H1 (cell line): ENCODE data around the gene BRME1. TPM values are rescaled to one million over a fixed set of nuclear protein-coding genes. Genes with fewer than 3 reads are reported as not detected.

ENCODE experiments used
- CTCF ChIA-PET: fragments of 300-600 bp; sonication (Branson Sonifier 250); formaldehyde crosslinking; loops from one replicate; lab custom pipeline; 2021; ENCODE audit not compliant: partially characterized antibody; lab: Charles Lee
- POLR2A ChIA-PET: fragments of 300-600 bp; sonication (Branson Sonifier 250); formaldehyde crosslinking; loops from one replicate; lab custom pipeline; 2021; ENCODE audit warnings: inconsistent platforms; ENCODE audit not compliant: partially characterized antibody; lab: Charles Lee
- DNase-seq, 2 experiments: peaks; one replicate each; pipeline versions ENCODE4 v3.0.0 to v3.0.0-alpha.2; 2010 to 2022; ENCODE audit warnings: low spot score in 2 of 2, low read depth in 1 of 2, mixed read lengths in 1 of 2
- FAIRE-seq: peaks from 2 replicates; lab custom pipeline; 2011; peaks lifted over from hg19 to GRCh38; lab: Jason Lieb, UNC
- H2AFZ ChIP-seq: 2 replicates; pipeline ENCODE4 v1.8.1; 2012; ENCODE audit warnings: low read length, inconsistent platforms
- H2AK5ac ChIP-seq: 2 replicates; pipeline ENCODE4 v1.6.1; 2013; ENCODE audit warnings: low read depth, low read length
- H2BK120ac ChIP-seq: replicated peaks from 2 replicates; pipeline ENCODE3; 2013; ENCODE audit warnings: low read depth, low read length, inconsistent platforms
- H2BK12ac ChIP-seq: 2 replicates; pipeline ENCODE4 v1.6.1; 2013; ENCODE audit warnings: low read depth, low read length
- H2BK15ac ChIP-seq: 2 replicates; pipeline ENCODE4 v1.6.1; 2013; ENCODE audit warnings: low read length
- H2BK20ac ChIP-seq: 2 replicates; pipeline ENCODE4 v1.6.1; 2013; ENCODE audit warnings: low read length
- H2BK5ac ChIP-seq: 2 replicates; pipeline ENCODE4 v1.6.1; 2013; ENCODE audit warnings: low read depth, low read length
- H3K14ac ChIP-seq: 2 replicates; pipeline ENCODE4 v1.6.1; 2013; ENCODE audit warnings: inconsistent platforms; ENCODE audit not compliant: insufficient read length
- H3K18ac ChIP-seq: 2 replicates; pipeline ENCODE4 v1.6.1; 2013; ENCODE audit warnings: low read length; ENCODE audit errors: extremely low read depth
- H3K23ac ChIP-seq: 2 replicates; pipeline ENCODE4 v1.6.1; 2013; ENCODE audit warnings: inconsistent platforms; ENCODE audit not compliant: insufficient read length
- H3K23me2 ChIP-seq: 2 replicates; pipeline ENCODE4 v1.6.1; 2013; ENCODE audit warnings: low read depth, low read length
- H3K27ac ChIP-seq: 2 replicates; pipeline ENCODE4 v1.6.1; 2011; ENCODE audit warnings: low read depth, low read length, inconsistent platforms
- H3K27me3 ChIP-seq, 4 experiments: replicated peaks in 1 of 4; 1 replicate in 1 of 4; 2 replicates in 3 of 4; pipeline versions ENCODE4 v1.6.1 to v1.8.1; 2011 to 2013; ENCODE audit warnings: low read length in 3 of 4, mild to moderate bottlenecking in 3 of 4, inconsistent platforms in 2 of 4, mixed read lengths in 2 of 4, moderate library complexity in 1 of 4; ENCODE audit not compliant: control insufficient read depth in 3 of 4, insufficient read depth in 3 of 4; ENCODE audit errors: extremely low read depth in 1 of 4
- H3K36me3 ChIP-seq, 4 experiments: 2 replicates each; pipeline versions ENCODE4 v1.6.1 to v1.8.1; 2011 to 2013; ENCODE audit warnings: mild to moderate bottlenecking in 4 of 4, low read length in 3 of 4, moderate library complexity in 2 of 4, control low read depth in 1 of 4, inconsistent platforms in 1 of 4; ENCODE audit not compliant: insufficient read depth in 4 of 4, control insufficient read depth in 2 of 4
- H3K4ac ChIP-seq: replicated peaks from 2 replicates; pipeline ENCODE3; 2013; ENCODE audit warnings: low read length, low read depth, mixed read lengths, inconsistent platforms; ENCODE audit not compliant: insufficient read length
- H3K4me1 ChIP-seq, 4 experiments: replicated peaks in 1 of 4; 1 replicate in 1 of 4; 2 replicates in 3 of 4; pipeline versions ENCODE4 v1.6.1 to v1.8.1; 2011 to 2013; ENCODE audit warnings: low read length in 3 of 4, inconsistent platforms in 2 of 4, mixed read lengths in 1 of 4; ENCODE audit not compliant: insufficient read depth in 4 of 4, control insufficient read depth in 3 of 4
- H3K4me2 ChIP-seq, 2 experiments: 2 replicates each; pipeline versions ENCODE4 v1.6.1 to v1.8.1; 2011 to 2013; ENCODE audit warnings: low read depth in 2 of 2, low read length in 2 of 2, control low read depth in 1 of 2, inconsistent platforms in 1 of 2, mild to moderate bottlenecking in 1 of 2; ENCODE audit not compliant: insufficient read depth in 1 of 2
- H3K4me3 ChIP-seq, 4 experiments: fragments of 200-600, 300-600 bp in 1 of 4; sonication (generic), shearing (Covaris generic), sonication (Bioruptor Twin) in 1 of 4; 2 replicates each; pipeline versions ENCODE4 v1.5.1 to v1.8.1; 2011 to 2016; ENCODE audit warnings: low read length in 4 of 4, low read depth in 3 of 4, control low read depth in 2 of 4, inconsistent platforms in 2 of 4, mild to moderate bottlenecking in 2 of 4, mixed read lengths in 1 of 4, moderate library complexity in 1 of 4; ENCODE audit not compliant: insufficient read depth in 2 of 4; ENCODE audit errors: extremely low read depth in 1 of 4
- H3K56ac ChIP-seq: replicated peaks from 2 replicates; pipeline ENCODE3; 2013; ENCODE audit warnings: low read depth, mild to moderate bottlenecking, mixed read lengths, low read length, inconsistent platforms; ENCODE audit not compliant: insufficient read length
- H3K79me1 ChIP-seq: 2 replicates; pipeline ENCODE4 v1.6.1; 2013; ENCODE audit warnings: low read depth, low read length, control low read depth
- H3K79me2 ChIP-seq, 2 experiments: 2 replicates each; pipeline versions ENCODE4 v1.6.1 to v1.8.1; 2012 to 2013; ENCODE audit warnings: low read length in 2 of 2, mild to moderate bottlenecking in 2 of 2, inconsistent platforms in 1 of 2; ENCODE audit not compliant: insufficient read depth in 2 of 2, control insufficient read depth in 1 of 2
- H3K9ac ChIP-seq, 4 experiments: replicated peaks in 1 of 4; 1 replicate in 1 of 4; 2 replicates in 3 of 4; pipeline versions ENCODE4 v1.6.1 to v1.8.1; 2011 to 2013; ENCODE audit warnings: low read depth in 3 of 4, low read length in 3 of 4, control low read depth in 2 of 4, mild to moderate bottlenecking in 2 of 4, moderate library complexity in 2 of 4, inconsistent platforms in 1 of 4; ENCODE audit errors: extremely low read depth in 1 of 4
- H3K9me3 ChIP-seq, 2 experiments: 2 replicates each; pipeline versions ENCODE4 v1.6.1 to v1.8.1; 2012 to 2013; ENCODE audit warnings: mild to moderate bottlenecking in 2 of 2, moderate library complexity in 2 of 2, control low read depth in 1 of 2, inconsistent platforms in 1 of 2, low read depth in 1 of 2, low read length in 1 of 2, mixed read lengths in 1 of 2; ENCODE audit not compliant: insufficient read depth in 2 of 2
- H4K20me1 ChIP-seq, 2 experiments: replicated peaks in 1 of 2; 2 replicates each; pipeline versions ENCODE3 to v1.8.1; 2011 to 2013; ENCODE audit warnings: inconsistent platforms in 2 of 2, low read length in 2 of 2, mild to moderate bottlenecking in 1 of 2; ENCODE audit not compliant: insufficient read depth in 2 of 2, control insufficient read depth in 1 of 2
- H4K5ac ChIP-seq: 2 replicates; pipeline ENCODE4 v1.6.1; 2013; ENCODE audit warnings: low read length, low read depth, mixed read lengths, inconsistent platforms; ENCODE audit not compliant: insufficient read length
- H4K8ac ChIP-seq: 2 replicates; pipeline ENCODE4 v1.8.0; 2013; ENCODE audit warnings: mild to moderate bottlenecking, moderate library complexity, low read length, inconsistent platforms; ENCODE audit not compliant: insufficient read depth; ENCODE audit errors: extremely low read depth
- H4K91ac ChIP-seq: replicated peaks from 2 replicates; pipeline ENCODE3; 2013; ENCODE audit warnings: low read length, mixed read lengths, inconsistent platforms; ENCODE audit not compliant: insufficient read length
- RNF2 ChIP-seq: fragments of 200-900, 300-1000 bp; sonication (generic); IDR thresholded peaks from 2 replicates; pipeline ENCODE4 v1.7.1; 2016; ENCODE audit warnings: borderline replicate concordance, low read depth, mild to moderate bottlenecking, antibody characterized with exemption, low read length; ENCODE audit not compliant: poor library complexity, severe bottlenecking; ENCODE audit errors: missing control alignments
- SUZ12 ChIP-seq: fragments of 200-600 bp; sonication (generic); IDR thresholded peaks from 2 replicates; pipeline ENCODE4 v1.6.1; 2012; ENCODE audit warnings: mild to moderate bottlenecking, inconsistent platforms, low read length, moderate library complexity, mixed read lengths
- WGBS, 2 experiments: shearing (Covaris generic) in 1 of 2; methylation state at CpG; one replicate each; pipeline versions ENCODE4 v1.1.6 to v1.1.7; 2013 to 2015; ENCODE audit warnings: low lambda C conversion rate in 2 of 2, mixed read lengths in 2 of 2, inconsistent platforms in 1 of 2, low coverage in 1 of 2, missing lambda C conversion rate in 1 of 2; ENCODE audit not compliant: insufficient replicate concordance in 2 of 2, insufficient coverage in 1 of 2, insufficient read length in 1 of 2; ENCODE audit errors: extremely low coverage in 1 of 2, missing lambda C conversion rate in 1 of 2; 5-methylcytosine and 5-hydroxymethylcytosine counted together
- polyA plus RNA-seq, 7 experiments: library from polyadenylated mRNA; depleted of rRNA in 3 of 7; stranded (reverse) in 5 of 7; unstranded in 2 of 7; fragments of >200 nt in 5 of 7; fragments of 200-250 nt in 2 of 7; gene quantifications; 1 replicate in 5 of 7; 2 replicates in 1 of 7; 4 replicates in 1 of 7; pipeline versions ENCODE4 v1.2.1 to v1.2.3, GENCODE V29; 2011 to 2013; ENCODE audit warnings: missing spikeins in 2 of 7, mixed read lengths in 2 of 7
- total RNA-seq: library from RNA; stranded (reverse); fragmentation: NEBNext Ultra II Directional; extraction: Animal tissue kit (Norgen Biotek cat#: 25700); gene quantifications from 2 replicates; pipeline ENCODE4 v1.2.1, GENCODE V29; 2021

BRME1 gene
- total and polyA plus RNA-seq, 2 of the 8 experiments (the other 6 are each of a cell fraction or from before 2014, with no cell fraction given): 4.6 to 4.7 TPM

- Histone ChIP-seq H3K56ac (peak overlapping the region; percentile 95), H3K9ac (peak overlapping the region; percentile 82 to 95 (median 92)), H4K8ac (peak overlapping the region; percentile 100), H2BK5ac (peak overlapping the region; percentile 99), H4K91ac (peak overlapping the region; percentile 92), H3K27me3 (no peaks in the 10 kb centered on the region), H2AFZ (no peak overlapping the region), H3K4me1 (peaks cover 6 to 38% (median 30%) of the 10 kb centered on the region in 4 experiments), H3K18ac (peak overlapping the region; percentile 99), H2BK120ac (peak overlapping the region; percentile 91), H2BK20ac (no peak overlapping the region; the same call in 1 of the 2 replicates), H4K20me1 (no peaks in the 10 kb centered on the region), H3K23me2 (peaks cover 17% of the 10 kb centered on the region; the same call in 1 of the 2 replicates), H2BK15ac (0 out of 2 replicates have a peak overlapping the region, but pooled peaks have one; percentile 61), H3K4me3 (peak overlapping the region; percentile 52 to 78 (median 64)), H3K4ac (peak overlapping the region; percentile 98), H4K5ac (peak overlapping the region; percentile 93), H2BK12ac (peak overlapping the region; percentile 98), H3K14ac (no peak overlapping the region), H3K79me1 (no peaks in the 10 kb centered on the region), H3K36me3 (no peaks in the 10 kb centered on the region), H2AK5ac (peak overlapping the region; percentile 48; the same call in 1 of the 2 replicates), H3K4me2 (peak overlapping the region; percentile 83 to 90), H3K27ac (peak overlapping the region; percentile 97), H3K9me3 (no peaks in the 10 kb centered on the region), H3K79me2 (no peaks in the 10 kb centered on the region), H3K23ac (no peak overlapping the region)
- FAIRE-seq (no peak), DNase-seq (peak in 1 of 2 experiments; percentile 90)
- ChIA-PET POLR2A (interaction anchor here (0.7 to 9.2 kb wide), 20 partner anchors 8 to 116 kb away, joined by 3 to 62 read pairs (median 6); partner anchors contain the start of genes C19orf53 and ZSWIM4), CTCF (interaction anchor here (0.6 to 4.8 kb wide), 7 partner anchors 11 to 258 kb away, joined by 3 to 32 read pairs (median 5); no protein-coding TSS in a partner anchor)
- WGBS, 2 experiments: 11% methylated on average over 18 of the region's 47 CpGs; no CpG with 5 or more reads in 1 of the 2 experiments
- TF ChIP-seq RNF2: no peak
- TF ChIP-seq SUZ12: no peak
These were observed 58.2 kb downstream of the BRME1 start for GRCh38 chr19:13847407-13848339.
